NT2/D1 (cell line): Measurements from ENCODE around the gene MAPK12.

ENCODE experiments used
- DNase-seq: peaks from one replicate; pipeline ENCODE4 v3.0.0-alpha.2; 2011; ENCODE audit warnings: low read depth, low spot score
- H3K27me3 ChIP-seq: 2 replicates; pipeline ENCODE4 v1.6.0; 2011; ENCODE audit warnings: mild to moderate bottlenecking; ENCODE audit not compliant: insufficient read length, insufficient read depth
- H3K36me3 ChIP-seq: 2 replicates; pipeline ENCODE4 v1.6.1; 2011; ENCODE audit warnings: mild to moderate bottlenecking, low read length, mixed read lengths; ENCODE audit not compliant: insufficient read depth, insufficient read length
- H3K4me1 ChIP-seq: 2 replicates; pipeline ENCODE4 v1.5.1; 2011; ENCODE audit not compliant: insufficient read depth, insufficient read length
- H3K4me3 ChIP-seq: 2 replicates; pipeline ENCODE4 v1.5.1; 2011; ENCODE audit warnings: low read depth; ENCODE audit not compliant: insufficient read length
- H3K9ac ChIP-seq: 2 replicates; pipeline ENCODE4 v1.6.0; 2011; ENCODE audit warnings: low read depth; ENCODE audit not compliant: insufficient read length
- H3K9me3 ChIP-seq: 2 replicates; pipeline ENCODE4 v1.5.1; 2011; ENCODE audit warnings: mild to moderate bottlenecking, low read length; ENCODE audit not compliant: insufficient read depth
- SUZ12 ChIP-seq: IDR thresholded peaks from 2 replicates; pipeline ENCODE4 v1.6.1; 2011; ENCODE audit not compliant: insufficient read length, insufficient read depth; ENCODE audit errors: extremely low read depth
- YY1 ChIP-seq: IDR thresholded peaks from 2 replicates; pipeline ENCODE4 v1.6.1; 2011; ENCODE audit not compliant: insufficient read length, insufficient read depth
- ZNF274 ChIP-seq: IDR thresholded peaks from 2 replicates; pipeline ENCODE4 v1.6.1; 2011; ENCODE audit warnings: mild to moderate bottlenecking, low read depth, low read length

MAPK12 gene

DNA sequence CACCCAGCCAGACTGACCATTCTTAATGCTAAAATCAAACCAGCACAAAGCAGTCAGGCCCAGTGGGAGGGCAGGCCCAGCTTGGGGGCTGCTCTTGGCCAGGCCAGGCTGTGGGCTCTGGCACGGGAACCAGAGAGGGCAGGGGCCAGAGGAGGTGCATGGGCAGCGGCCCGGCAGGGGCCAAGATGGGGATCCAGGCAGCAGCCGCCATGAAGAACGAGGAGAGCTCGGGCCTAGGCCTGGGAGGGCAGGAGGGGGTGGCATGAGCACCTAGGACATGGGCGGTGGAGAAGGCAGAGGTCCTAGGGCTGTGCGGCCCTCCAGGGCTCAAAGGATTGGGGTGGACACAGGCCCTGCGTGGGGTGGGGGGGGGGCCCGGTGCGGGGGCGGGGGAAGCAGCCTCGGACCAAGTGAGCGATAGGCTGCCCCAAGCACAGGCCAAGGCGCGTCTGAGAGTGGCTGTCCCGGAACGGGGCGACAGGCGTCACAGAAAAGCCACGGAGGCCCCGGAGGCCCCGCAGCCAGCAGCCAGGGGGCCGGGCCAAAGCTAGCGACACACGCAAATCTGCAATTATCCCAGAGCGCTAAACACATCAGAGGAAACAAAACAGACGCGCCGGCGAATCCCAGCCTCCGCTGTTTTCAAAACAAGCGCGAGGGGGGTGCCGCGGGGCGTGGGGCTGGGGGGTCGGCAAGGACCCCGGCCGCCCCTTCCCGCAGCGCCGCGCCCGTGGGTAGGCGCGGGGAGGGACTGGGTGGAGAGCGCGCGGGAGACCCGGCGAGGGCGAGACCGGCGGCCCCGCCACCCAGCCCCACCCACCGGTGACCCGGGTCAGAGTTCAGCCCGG, 37.7 kb upstream of the MAPK12 start:
- Histone ChIP-seq H3K36me3 (peaks cover 19% of the 10 kb centered on the region), H3K4me3 (peak overlapping the region; percentile 26), H3K27me3 (no peaks in the 10 kb centered on the region), H3K4me1 (peaks cover 24% of the 10 kb centered on the region), H3K9ac (no peak overlapping the region), H3K9me3 (no peaks in the 10 kb centered on the region)
- no peak for DNase-seq
- TF ChIP-seq ZNF274 (no peak), YY1 (no peak), SUZ12 (no peak)

GRCh38 chr22:50298266-50298637, 36.8 kb upstream of the MAPK12 start:
- Histone ChIP-seq H3K9ac (no peak overlapping the region), H3K4me3 (no peak overlapping the region), H3K36me3 (peaks cover 20% of the 10 kb centered on the region), H3K9me3 (no peaks in the 10 kb centered on the region), H3K27me3 (no peaks in the 10 kb centered on the region), H3K4me1 (peaks cover 18% of the 10 kb centered on the region)
- TF ChIP-seq YY1: no peak
- DNase-seq: no peak

- Histone ChIP-seq H3K4me3 (no peak overlapping the region), H3K27me3 (no peaks in the 10 kb centered on the region), H3K9me3 (no peaks in the 10 kb centered on the region), H3K9ac (no peak overlapping the region), H3K36me3 (peaks cover 16% of the 10 kb centered on the region), H3K4me1 (peaks cover 22% of the 10 kb centered on the region)
- no peak for DNase-seq
- TF ChIP-seq ZNF274 (no peak), YY1 (no peak), SUZ12 (no peak)
Observed at GRCh38 chr22:50297510-50298265, 36.2 kb upstream of the MAPK12 start.

DNA sequence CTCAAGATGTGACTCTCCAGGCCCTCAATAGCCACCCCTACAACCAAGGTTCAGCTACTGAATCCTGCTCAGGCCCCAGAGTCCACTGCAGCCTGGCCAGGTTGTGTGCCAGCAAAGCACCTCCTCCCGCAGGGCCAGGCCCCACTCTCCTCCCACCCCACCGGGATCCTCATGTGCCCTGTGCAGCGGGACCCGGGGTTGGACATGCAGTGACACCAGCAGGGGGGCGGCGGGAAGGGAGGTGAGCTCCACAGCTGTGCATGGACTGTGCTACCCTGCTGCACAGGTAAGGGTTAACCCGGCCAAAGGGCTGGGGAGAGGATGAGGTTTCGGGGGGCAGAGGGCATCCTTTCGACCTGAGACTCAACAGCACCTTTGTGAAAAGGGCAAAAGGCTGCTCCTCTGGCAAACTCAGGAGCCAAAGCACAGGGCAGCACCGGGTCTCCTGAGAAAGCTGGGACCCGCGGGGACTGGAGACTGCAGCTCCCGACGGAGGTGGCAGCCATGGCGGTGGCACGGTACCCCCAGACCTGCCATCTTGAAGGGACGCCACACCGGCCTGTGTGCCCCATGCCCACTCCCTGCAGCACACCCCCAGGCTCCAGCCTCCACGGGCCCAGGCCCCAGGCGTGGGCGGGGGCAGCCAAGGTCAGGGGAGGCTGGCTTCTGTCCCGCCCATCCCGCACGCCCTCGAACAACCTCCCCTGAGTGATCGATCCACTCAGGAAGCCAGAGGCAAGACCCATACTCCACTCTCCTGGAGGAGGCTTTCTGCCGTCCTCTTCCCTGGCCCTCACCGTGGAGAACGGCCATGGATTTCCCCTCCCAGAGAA, 35.4 kb upstream of the MAPK12 start:
- Histone ChIP-seq H3K4me1 (peaks cover 26% of the 10 kb centered on the region), H3K4me3 (no peak overlapping the region), H3K27me3 (no peaks in the 10 kb centered on the region), H3K9ac (no peak overlapping the region), H3K36me3 (peaks cover 16% of the 10 kb centered on the region), H3K9me3 (no peaks in the 10 kb centered on the region)
- DNase-seq: no peak
- no peak for TF ChIP-seq YY1
- no peak for TF ChIP-seq ZNF274
- TF ChIP-seq SUZ12: no peak

DNA sequence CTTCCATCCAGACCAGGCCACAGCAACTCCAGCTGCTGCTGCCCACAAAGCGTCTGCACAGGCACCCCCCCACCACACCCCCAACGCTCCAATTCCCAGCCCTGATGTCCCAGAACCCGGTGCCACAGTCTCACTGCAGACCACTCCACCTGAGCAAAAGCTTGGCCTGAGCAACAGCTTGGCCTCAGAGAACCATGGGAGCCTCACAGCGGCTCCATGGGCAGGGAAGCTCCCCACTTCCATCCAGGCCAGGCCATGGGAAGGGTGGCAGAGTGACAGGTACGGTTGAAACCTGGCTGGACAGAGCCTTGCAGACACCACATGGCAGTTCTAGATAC, 32.8 kb upstream of the MAPK12 start:
- Histone ChIP-seq H3K4me1 (peaks cover 28% of the 10 kb centered on the region), H3K9ac (peak overlapping the region; percentile 12), H3K27me3 (no peaks in the 10 kb centered on the region), H3K36me3 (peaks cover 38% of the 10 kb centered on the region), H3K9me3 (no peaks in the 10 kb centered on the region), H3K4me3 (no peak overlapping the region)
- TF ChIP-seq SUZ12 (no peak), ZNF274 (no peak), YY1 (no peak)
- DNase-seq: no peak

GRCh38 chr22:50293441-50294318, 32.2 kb upstream of the MAPK12 start:
- Histone ChIP-seq H3K4me3 (no peak overlapping the region), H3K4me1 (peaks cover 28% of the 10 kb centered on the region)
- DNase-seq: peak; percentile 44

More at GRCh38 chr22:50293441-50294318, 32.2 kb upstream of the MAPK12 start:
- no peaks in the 10 kb centered on the region for H3K9me3 ChIP-seq
- peak overlapping the region; percentile 12 for H3K9ac ChIP-seq
- no peak for TF ChIP-seq ZNF274
- TF ChIP-seq YY1: no peak
- TF ChIP-seq SUZ12: no peak
- H3K36me3 ChIP-seq: peaks cover 45% of the 10 kb centered on the region
- no peaks in the 10 kb centered on the region for H3K27me3 ChIP-seq
